HG03457 (cell line): Measurements from ENCODE around the gene SMIM1.

Source experiments
- ATAC-seq: cut with Tn5 transposase; IDR thresholded peaks from one replicate; pipeline ENCODE4 v1.9.1; 2021; ENCODE audit warnings: moderate number of reproducible peaks; ENCODE audit not compliant: unreplicated experiment

The SMIM1 gene

DNA sequence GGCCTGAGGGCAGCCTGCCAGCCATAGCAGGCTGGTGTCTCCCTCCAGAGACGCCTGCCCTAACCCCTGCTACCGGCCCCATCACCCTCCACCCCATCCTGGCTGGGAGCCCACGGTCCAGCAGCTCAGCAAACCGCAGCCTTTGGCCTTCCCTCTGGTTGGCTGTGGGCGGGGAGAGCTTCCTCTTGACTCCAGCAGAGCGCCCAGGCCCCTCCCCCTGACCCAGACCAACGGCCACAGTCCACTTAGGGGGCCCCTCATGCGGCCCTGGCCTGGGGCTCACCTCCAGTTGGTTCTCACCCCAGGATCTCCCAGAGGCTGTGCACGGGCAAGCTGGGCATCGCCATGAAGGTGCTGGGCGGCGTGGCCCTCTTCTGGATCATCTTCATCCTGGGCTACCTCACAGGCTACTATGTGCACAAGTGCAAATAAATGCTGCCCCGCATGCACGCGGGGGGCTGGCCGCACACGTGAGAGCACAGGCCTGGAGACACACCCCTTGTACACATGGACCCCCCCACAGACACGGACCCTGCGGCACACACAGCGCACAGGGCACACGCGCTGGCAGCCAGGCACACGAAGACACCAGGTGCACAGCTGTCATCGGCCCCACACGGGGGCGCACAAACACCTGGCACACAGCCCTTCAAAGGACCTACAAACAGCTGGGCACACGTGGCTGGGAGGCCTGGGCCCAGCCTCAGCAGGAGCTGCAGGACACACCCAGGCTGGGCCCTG lies 3.1 kb downstream of the SMIM1 start:
- no peak for ATAC-seq

DNA sequence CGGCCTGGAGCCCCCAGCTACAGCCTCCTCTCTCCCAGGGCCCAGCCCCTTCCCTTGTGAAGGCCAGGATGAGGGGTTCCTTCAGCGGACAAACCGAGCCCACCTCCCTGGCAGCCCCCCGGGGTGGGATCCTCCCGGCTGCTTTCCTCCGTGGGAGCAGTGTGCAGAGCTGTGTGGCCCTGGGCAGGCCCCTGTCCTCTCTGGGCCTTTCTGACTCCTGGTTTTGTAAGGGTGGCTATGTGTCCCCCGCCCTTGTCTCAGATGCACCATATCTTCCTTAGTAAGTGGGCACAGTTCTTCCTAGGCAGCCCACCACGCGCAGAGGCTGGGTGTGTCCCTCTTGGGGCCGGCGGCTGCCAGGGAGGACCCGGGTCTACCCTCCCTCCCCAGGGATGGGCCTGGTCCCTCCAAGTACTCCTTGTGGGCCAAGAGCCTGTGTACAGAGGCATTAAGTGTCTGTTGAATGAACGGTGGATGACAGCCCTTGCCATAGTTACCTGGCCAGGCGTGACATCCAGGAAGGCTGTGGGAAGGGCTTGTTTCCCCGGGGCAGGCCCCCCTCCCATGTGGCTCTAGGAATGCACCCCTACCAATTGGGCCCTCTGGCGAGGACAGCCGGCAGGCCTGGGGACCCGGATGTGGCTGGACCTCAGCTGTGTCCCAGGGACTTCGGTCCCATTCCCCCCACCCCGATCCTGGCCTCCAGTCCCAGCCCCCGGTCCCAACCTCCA lies 3.8 kb downstream of the SMIM1 start:
- ATAC-seq: no peak

DNA sequence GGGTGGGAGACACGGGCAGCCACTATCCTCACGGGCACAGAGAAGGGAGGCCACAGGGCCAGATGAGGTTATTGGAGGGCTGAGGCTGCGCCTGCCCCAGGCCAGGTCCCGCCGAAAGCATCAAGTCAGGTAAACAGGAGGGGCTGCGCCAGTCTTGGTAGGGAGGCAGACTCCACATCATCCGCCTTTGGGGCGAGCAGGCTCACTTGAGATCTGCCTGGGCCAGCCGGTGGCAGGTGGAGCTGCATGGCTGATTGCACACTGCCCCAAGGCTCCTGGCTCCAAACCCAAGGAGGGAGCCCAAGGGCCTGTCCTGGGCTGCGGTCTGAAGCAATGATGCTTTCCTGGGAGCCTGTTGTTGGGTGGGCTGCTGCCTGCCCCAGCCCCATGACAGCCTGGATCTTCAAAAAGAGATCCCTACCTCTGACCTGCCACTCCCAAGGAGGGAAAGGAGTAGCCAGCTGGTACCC lies 4.6 kb downstream of the SMIM1 start:
- ATAC-seq: no peak

DNA sequence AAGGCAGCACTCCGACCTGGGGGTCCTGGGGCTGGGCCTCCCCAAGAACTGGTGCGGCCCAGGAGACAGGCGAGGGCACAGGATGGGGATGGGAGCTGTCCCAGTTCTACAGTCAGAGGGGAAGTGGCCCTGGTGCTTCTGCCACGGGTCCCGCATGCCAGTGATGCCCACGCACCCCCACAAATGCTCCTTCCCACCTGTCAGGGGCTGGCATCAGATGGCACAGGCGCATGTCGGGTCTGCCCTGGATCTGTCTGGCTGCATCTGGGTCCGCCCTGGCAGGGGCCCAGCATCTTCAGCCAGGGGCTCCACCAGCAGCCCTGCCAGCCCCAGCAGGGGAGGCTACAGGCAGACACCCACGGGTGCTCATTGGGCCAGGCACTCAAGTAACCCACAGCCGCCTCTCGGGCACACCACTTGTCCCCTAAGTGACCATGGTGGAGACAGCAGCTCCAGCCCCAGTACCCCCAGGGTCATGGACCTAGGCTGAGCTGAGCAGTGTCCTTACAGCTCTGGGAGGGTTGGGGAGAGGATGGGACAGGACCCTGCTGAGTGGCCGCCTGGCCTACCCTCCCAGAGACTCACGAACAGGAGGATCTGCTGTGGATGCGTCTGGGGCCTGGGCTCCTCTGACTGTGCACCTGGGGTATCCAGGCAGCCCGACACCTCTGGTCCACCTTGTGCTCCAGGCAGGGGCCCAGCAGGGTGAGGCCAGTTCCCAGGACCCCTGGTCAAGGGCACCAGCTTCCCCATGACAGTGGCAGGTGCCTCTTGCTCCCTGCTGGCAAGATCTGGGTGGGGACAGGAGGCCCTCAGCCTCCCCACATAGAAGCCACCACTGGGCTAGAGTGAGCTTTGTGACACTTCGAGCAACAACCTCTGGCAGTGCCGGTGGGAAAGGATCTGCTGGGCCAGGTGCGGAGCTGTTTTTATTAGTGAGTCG lies 5.4 kb downstream of the SMIM1 start:
- no peak for ATAC-seq

DNA sequence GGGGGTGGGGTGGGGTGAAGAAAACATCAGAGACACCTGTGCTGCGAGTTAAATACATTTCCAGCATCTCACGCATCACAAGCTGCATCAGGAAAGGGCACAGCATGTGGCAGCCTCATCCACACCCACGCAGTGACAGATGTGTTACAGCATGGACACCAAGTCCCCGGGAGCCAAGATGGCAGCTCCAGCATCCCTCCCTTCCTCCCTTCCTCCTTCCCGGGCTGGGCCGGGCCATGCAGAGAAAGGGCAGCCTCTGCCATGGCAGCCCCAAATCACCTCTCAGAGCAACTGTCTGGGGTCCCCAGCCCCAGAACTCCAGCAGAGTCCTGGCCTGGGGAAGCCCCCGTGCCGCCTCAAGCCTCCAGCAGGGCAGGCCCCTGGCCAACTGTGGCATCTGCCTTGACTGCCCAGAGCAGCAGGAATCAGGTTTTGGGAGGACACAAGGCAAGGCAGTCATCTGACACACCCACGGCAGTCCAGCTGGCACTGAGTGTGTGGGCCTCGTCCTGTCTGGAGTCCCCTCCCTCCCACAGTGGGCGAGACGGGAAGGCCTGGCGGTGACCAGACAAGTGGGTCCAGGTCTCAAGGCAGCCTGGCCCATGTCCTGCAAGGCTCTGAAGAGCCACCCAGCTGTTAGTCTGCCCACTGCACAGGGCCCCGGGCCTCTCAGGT lies 6.2 kb downstream of the SMIM1 start:
- ATAC-seq: no peak

DNA sequence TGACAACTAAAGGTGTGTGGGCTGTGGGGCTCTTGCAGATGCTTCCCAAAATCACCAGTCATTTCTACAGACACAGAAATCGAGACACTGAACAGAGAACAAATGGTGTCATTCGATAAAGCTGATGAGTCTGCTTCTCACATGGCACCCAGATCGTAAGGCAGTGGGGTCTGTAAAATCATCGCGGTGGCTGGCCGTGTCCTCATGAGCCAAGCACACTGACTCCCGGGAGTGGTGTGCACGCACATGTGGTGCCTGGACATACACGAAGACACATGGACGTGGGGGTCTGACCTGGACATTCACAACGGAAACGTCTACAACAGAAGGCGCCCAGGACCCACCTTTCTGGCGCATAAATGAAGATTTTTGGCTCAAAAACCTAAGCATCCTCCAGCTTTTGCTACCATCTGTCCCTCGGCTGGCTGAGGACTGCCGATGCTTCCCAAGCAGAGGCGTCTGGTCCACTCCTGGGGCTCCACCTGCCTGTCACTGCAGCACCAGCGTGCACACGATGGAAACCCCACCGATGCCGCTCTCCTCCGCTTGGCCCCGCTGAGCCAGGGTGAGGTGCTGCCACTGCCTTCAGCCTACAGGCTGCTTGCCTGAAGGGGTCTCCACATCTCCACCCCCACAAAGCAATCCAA lies 6.8 kb downstream of the SMIM1 start:
- ATAC-seq: no peak

DNA sequence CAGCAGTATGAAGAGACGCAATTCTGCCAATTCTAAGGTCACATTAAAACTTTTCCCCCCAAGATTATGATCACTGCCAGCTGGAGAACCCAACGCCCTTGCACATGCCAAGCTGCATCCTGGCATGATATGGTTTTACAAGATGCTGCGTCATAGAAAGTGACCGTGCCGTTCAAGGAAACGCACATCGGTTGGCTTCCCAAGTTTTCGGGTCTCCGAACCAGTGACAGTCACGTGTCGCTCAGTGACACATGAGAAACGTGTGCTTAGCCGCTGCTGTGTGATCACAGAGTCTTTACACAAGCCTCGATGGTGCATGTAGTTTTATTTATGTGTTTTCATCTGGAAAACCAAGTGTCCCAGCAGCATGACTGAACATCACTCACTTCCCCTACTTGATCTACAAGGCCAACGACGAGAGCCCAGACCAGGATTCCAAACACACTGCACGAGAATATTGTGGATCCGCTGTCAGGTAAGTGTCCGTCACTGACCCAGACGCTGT lies 7.4 kb downstream of the SMIM1 start:
- ATAC-seq: no peak

DNA sequence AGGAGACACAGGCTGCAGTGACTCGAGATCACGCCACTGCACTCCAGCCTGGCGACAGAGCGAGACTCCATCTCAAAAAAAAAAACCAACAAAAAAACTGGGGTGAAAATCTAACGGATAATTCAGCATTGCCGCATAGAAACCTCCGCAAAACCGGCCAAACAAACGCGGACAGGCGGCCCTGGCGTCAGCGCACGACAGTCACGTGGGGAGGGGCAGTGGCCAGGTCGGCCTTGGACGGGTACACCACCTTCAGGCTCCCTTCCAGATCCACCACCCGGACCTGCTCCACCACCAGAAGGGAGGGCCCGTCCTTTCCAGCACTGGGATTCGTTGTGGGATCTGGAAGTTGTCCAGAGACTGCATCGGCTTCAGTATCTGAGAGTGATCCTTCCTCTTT lies 8.4 kb downstream of the SMIM1 start:
- no peak for ATAC-seq

DNA sequence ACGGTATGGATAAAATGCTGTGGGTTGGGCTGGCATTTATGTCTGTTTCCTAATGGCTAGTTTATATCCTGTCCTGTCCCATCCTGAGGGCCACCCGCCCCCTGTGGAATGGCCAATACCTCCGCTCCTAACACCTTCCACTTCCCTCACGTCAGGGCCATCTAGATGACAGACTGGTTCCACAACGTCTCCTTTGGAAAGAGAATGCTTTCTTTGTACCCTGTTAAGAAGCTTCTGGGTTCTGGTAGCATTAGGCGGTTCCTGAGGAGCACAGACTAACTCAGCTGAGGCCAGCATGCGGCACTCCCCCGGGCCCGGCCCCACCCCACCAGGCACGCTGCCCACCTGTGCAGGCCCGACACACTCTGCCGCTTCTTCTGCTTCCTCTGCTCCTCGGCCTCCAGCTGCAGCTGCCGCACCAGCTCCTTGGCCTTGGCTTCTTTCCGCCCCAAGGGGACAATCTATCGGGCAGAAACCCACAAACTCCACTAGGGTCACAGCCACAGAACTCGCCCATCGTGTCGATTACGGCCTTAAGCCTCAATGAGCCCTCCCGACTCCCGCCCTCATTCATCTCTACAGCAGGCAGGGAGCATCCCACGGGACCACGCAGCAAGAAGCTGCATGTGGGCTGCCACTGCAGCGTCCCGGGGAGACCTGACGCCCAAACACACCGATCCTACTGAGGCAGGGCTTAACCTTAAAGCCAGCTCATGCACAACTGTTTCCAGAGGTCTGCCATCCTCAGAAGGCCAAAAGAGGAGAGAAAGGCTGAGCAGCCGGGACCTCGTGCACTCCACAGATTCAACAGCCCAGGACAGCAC lies 11.3 kb downstream of the SMIM1 start:
- ATAC-seq: no peak

DNA sequence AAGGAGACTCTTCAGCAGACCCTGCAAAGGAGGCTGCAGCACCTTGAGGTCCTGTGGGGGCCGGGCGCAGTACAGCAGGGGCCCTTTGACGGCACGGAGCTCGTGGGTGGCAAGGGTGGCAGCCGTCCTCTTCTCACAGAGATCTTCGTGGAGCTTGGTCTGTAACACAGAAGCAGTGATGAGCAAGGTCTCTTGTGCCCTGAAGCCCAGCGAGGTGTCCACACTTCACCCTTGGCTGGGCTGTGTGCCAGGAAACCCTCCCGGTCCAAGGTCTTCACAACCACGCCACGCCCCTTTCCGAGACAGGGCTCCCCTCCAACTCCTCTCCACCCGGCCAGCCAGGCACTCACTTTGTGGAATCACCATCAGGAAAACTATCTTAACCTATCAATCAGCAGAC lies 12.5 kb downstream of the SMIM1 start:
- ATAC-seq: no peak

DNA sequence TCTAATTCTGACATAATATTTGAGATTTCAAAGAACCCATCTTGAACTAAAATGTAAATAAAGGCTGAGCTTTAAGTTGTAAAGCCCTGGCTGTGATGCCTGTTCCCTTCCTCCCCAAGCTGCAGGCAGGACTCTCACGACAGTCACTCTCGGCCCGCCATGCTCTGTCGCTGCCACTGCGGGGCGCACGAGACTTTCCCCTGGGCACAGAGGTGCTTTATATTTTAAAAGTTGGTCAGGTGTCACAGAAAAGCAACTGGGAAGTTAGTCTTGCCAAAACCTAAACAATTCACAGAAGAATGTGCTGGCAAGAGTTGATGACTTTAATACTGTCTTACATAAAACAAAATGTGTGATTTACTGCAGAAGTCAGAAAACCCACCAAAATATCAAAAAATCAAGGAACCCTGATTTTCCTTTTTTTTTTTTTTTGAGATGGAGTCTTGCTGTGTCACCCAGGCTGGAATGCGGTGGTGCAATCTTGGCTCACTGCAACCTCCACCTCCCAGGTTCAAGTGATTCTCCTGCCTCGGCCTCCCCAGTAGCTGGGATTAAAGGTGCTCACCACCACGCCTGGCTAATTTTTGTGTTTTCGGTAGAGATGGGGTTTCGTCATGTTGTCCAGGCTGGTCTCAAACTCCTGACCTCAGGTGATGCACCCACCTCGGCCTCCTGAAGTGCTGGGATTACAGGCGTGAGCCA lies 13.1 kb downstream of the SMIM1 start:
- no peak for ATAC-seq

DNA sequence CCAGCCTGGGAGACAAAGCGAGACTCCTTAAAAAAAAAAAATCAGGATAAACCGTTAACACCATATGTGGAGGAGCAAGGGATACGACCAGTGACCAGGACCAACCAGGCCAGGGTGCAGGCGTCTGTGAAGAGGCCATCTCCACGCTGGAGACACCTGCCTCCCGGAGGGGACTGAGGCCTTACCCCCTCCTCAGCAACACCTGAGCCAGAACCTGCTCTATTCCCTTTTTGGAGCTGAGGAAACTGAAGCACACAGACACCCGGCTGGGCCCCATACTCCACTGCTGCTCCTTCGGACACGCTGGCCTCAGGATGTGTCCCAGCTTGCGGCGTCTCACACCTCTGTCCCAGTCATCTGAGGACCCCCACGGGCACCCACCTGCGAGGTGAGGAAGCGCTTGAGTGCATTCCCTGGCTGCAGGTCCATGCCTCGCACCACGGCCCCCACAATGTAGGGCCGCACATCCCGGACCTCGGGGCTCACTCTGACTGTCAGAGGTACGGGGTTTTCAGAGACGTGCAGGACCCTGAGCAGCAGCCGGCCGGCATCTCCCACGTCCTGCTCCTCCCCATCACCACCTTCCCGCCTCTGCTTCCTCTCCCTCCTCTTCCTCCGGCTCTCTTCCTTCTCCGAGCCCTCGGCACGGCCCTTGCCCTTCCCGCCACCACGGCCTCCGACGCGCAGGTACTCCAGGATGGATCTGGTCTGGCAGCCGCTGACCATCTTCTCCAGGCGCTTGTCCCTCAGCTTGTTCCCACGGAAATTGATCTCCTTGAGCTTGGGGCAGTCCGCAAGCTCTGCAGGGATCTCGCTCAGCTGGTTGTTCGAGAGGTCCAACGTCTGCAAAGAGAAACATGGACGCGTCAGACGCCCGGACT lies 14.2 kb downstream of the SMIM1 start:
- no peak for ATAC-seq

DNA sequence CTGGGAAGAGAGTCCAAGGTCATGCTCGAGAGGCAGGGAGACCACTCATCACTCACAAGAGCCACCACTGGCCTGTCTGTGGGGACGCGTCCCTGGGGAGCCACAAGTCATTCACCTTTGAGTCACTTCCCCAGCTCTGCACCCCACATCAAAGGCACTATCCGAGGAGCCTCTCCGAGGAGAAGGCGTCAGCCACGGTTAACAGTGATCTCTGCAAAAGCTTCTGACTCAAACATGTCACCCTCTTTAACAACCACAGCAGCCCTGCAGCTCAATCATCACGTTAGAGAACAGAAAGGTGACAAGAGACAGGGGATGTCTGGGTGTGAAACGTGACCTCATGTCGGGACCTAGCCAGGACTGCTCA lies 14.8 kb downstream of the SMIM1 start:
- no peak for ATAC-seq

DNA sequence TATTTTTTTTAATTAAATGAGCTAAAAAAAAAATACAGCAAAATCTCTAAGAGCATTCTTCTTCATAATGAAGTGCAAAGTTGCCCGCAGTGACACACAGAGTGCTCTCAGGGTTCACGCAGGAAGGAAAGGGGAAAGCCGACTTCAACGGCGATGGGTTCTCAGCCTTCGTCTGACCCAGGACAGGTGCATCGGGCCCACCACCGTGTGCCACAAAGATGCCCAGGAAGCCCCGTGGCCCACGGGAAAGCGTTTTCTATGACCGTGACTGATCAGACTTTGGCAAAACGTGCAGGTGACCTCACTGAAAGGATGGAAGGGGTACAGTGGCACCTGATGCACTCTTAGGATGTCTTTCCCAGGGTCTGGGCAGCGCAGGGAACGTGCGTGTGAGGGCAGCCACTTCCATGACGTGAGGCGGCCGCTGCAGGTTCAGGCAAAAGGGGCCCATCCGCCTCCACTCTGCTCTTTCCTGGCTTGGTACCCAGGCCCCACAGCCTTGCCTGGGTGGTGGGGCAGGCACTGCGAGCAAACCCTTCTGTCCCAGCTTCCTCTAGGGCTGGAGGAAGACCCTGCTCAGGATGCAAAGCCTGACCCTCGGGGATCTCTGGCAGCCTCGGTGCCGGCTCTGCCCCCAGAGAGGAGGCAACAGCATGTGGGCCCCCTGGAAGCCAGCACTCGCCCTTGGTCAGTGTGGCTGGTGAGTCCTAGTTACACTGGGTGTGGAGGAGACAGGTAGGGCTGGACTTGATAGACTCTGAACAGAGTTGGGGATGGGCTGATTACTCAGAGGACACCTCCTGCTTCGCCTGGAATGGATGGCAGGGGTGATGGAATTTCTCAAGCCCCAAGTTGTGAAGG lies 15.4 kb downstream of the SMIM1 start:
- no peak for ATAC-seq

DNA sequence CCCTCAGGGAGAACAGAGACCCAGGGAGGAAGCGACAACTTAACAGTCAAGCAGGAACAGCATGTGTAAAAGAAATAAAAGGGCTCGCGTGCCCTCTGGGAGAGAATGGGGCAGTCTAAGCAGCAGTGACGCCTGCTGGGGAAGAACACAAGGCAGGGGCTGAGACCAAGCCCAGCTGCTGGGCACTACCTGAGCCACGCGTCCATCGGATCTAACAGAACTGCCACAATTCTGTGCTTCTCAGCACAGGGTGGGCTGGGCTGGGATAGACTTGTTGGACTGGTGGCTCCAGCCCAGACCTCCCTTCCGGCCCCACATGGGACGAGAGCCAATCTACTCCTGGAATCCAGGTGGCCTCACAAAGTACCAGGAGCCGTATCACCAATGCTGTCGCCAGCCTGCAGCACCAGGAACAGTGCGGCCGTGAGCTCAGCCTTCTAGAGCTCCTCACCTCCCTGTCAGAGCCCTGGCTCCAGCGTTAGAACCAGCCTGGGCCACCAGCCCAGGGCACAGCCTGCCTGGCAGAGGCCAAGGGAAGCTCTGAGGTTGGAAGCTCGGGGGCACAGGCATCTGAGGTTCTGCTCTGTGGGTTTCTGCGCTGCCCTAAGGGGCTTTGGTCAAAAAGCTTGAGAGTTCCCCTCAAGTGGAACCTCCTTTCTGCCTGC lies 16.3 kb downstream of the SMIM1 start:
- no peak for ATAC-seq
